Keratinocyte (primary cell): ENCODE results near the gene ANO7. TPM values are rescaled to one million over a fixed set of nuclear protein-coding genes. Genes with fewer than 3 reads are reported as not detected.

Experiments used
- DNase-seq: peaks from one replicate; pipeline ENCODE4 v3.0.0-alpha.2; 2011; ENCODE audit warnings: low read depth, missing footprints, low spot score
- FAIRE-seq: peaks from 2 replicates; lab custom pipeline; 2011; peaks lifted over from hg19 to GRCh38; lab: Jason Lieb, UNC
- H2AFZ ChIP-seq: 2 replicates; pipeline ENCODE4 v1.6.0; 2012; ENCODE audit warnings: low read length, control low read depth, inconsistent platforms; ENCODE audit not compliant: control insufficient read depth
- H3K27ac ChIP-seq: 2 replicates; pipeline ENCODE4 v1.5.1; 2011; ENCODE audit warnings: low read length; ENCODE audit not compliant: control insufficient read depth, insufficient read depth
- H3K27me3 ChIP-seq: 3 replicates; pipeline ENCODE4 v1.6.0; 2011; ENCODE audit warnings: low read length; ENCODE audit not compliant: control insufficient read depth, insufficient read depth; ENCODE audit errors: extremely low read depth
- H3K36me3 ChIP-seq, 2 experiments: 2 replicates in 1 of 2; 3 replicates in 1 of 2; pipeline ENCODE4 v1.5.1; 2011; ENCODE audit warnings: low read length in 2 of 2, mild to moderate bottlenecking in 1 of 2; ENCODE audit not compliant: control insufficient read depth in 2 of 2, insufficient read depth in 2 of 2; ENCODE audit errors: extremely low read depth in 1 of 2
- H3K4me1 ChIP-seq: 3 replicates; pipeline ENCODE4 v1.5.1; 2011; ENCODE audit warnings: low read length; ENCODE audit not compliant: control insufficient read depth, insufficient read depth; ENCODE audit errors: extremely low read depth
- H3K4me2 ChIP-seq: 3 replicates; pipeline ENCODE4 v1.6.0; 2011; ENCODE audit warnings: low read depth, low read length; ENCODE audit not compliant: control insufficient read depth, insufficient read depth; ENCODE audit errors: extremely low read depth
- H3K4me3 ChIP-seq, 3 experiments: fragments of 200-600 bp in 1 of 3; sonication (generic) in 1 of 3; 2 replicates in 2 of 3; 3 replicates in 1 of 3; pipeline ENCODE4 v1.5.1; 2011 to 2016; ENCODE audit warnings: low read length in 3 of 3, mild to moderate bottlenecking in 3 of 3, control low read depth in 2 of 3, inconsistent platforms in 1 of 3, low read depth in 1 of 3, mixed read lengths in 1 of 3, mixed run types in 1 of 3, moderate library complexity in 1 of 3; ENCODE audit not compliant: control insufficient read depth in 2 of 3, insufficient read depth in 2 of 3; ENCODE audit errors: extremely low read depth in 1 of 3
- H3K79me2 ChIP-seq: 2 replicates; pipeline ENCODE4 v1.6.0; 2012; ENCODE audit warnings: low read length; ENCODE audit not compliant: control insufficient read depth, insufficient read depth
- H3K9ac ChIP-seq: 3 replicates; pipeline ENCODE4 v1.6.0; 2011; ENCODE audit warnings: low read length; ENCODE audit not compliant: control insufficient read depth, insufficient read depth; ENCODE audit errors: extremely low read depth
- H3K9me1 ChIP-seq: 3 replicates; pipeline ENCODE4 v1.6.0; 2011; ENCODE audit warnings: low read length; ENCODE audit not compliant: control insufficient read depth, insufficient read depth; ENCODE audit errors: extremely low read depth
- H3K9me3 ChIP-seq: 2 replicates; pipeline ENCODE4 v1.5.1; 2012; ENCODE audit warnings: low read depth, low read length; ENCODE audit not compliant: control insufficient read depth
- H4K20me1 ChIP-seq: 3 replicates; pipeline ENCODE4 v1.6.0; 2011; ENCODE audit warnings: low read length; ENCODE audit not compliant: control insufficient read depth, insufficient read depth; ENCODE audit errors: extremely low read depth
- CTCF ChIP-seq, 3 experiments: IDR thresholded peaks in 1 of 3; conservative IDR thresholded peaks in 1 of 3; optimal IDR thresholded peaks in 1 of 3; 2 replicates in 2 of 3; 3 replicates in 1 of 3; pipeline versions ENCODE3 to v1.5.1; 2011; ENCODE audit warnings: low read length in 3 of 3, mild to moderate bottlenecking in 3 of 3, moderate library complexity in 2 of 3, control low read depth in 1 of 3, inconsistent platforms in 1 of 3; ENCODE audit not compliant: insufficient read depth in 2 of 3; ENCODE audit errors: extremely low read depth in 1 of 3
- EZH2 ChIP-seq: IDR thresholded peaks from one replicate; pipeline ENCODE4 v1.6.1; 2012; ENCODE audit warnings: inconsistent platforms, mild to moderate bottlenecking, low read length, moderate library complexity
- dilution Hi-C: fragments of 300-500 bp; cut with MboI; formaldehyde crosslinking; loops from one replicate; pipeline ENCODE4 v1.7.0; 2020; ENCODE audit warnings: low sequenced_read_pairs; ENCODE audit not compliant: extremely low pct_ligation_motif_present
- polyA plus RNA-seq, 5 experiments: library from polyadenylated mRNA; depleted of rRNA in 3 of 5; stranded (reverse) in 3 of 5; stranded (forward) in 1 of 5; unstranded in 1 of 5; fragments of >200 nt; gene quantifications; 1 replicate in 1 of 5; 2 replicates in 3 of 5; 3 replicates in 1 of 5; pipeline versions ENCODE4 v1.2.1 to v1.2.3, GENCODE V29; 2011 to 2012; ENCODE audit warnings: missing spikeins in 2 of 5, low read depth in 1 of 5, low replicate concordance in 1 of 5

The ANO7 gene
- polyA plus RNA-seq, 1 donor (not counting 4 experiments of a cell fraction or from before 2014, with no cell fraction given), result 0.14 TPM

- Histone ChIP-seq H3K4me3 (no peak overlapping the region), H4K20me1 (no peaks in the 10 kb centered on the region), H2AFZ (no peak overlapping the region), H3K9ac (no peak overlapping the region), H3K27ac (no peak overlapping the region), H3K36me3 (no peaks in the 10 kb centered on the region), H3K9me3 (no peaks in the 10 kb centered on the region), H3K79me2 (no peaks in the 10 kb centered on the region), H3K9me1 (no peaks in the 10 kb centered on the region), H3K27me3 (peaks cover 40% of the 10 kb centered on the region), H3K4me2 (no peak overlapping the region), H3K4me1 (no peaks in the 10 kb centered on the region)
- DNase-seq (no peak), FAIRE-seq (no peak)
- no peak for TF ChIP-seq CTCF (optimal IDR thresholded peaks at IDR 0.05 in 1 of 3, IDR thresholded peaks at IDR 0.05 in 1 of 3, conservative IDR thresholded peaks at IDR 0.05 in 1 of 3; ENCODE audit: extremely low read depth in 1 of 3, insufficient read depth in 2 of 3, low read length in 3 of 3)
- TF ChIP-seq EZH2, result no peak
- dilution Hi-C loops, result no loop called here
Measured at GRCh38 chr2:241216211-241216761, 27.8 kb downstream of the ANO7 start.

GRCh38 chr2:241217320-241218031 lies 29.0 kb downstream of the ANO7 start:
- Histone ChIP-seq H3K4me1 (no peaks in the 10 kb centered on the region), H3K27ac (no peak overlapping the region), H3K79me2 (no peaks in the 10 kb centered on the region), H3K9ac (peak overlapping the region; percentile 22), H2AFZ (peak overlapping the region; percentile 82), H3K4me3 (peak overlapping the region; percentile 13 to 36 (median 18)), H3K36me3 (no peaks in the 10 kb centered on the region), H4K20me1 (no peaks in the 10 kb centered on the region), H3K4me2 (peak overlapping the region; percentile 75), H3K9me3 (no peaks in the 10 kb centered on the region), H3K9me1 (no peaks in the 10 kb centered on the region), H3K27me3 (peaks cover 35% of the 10 kb centered on the region)
- dilution Hi-C loops, result no loop called here
- no peak for FAIRE-seq
- peak; percentile 25 for DNase-seq
- TF ChIP-seq CTCF (optimal IDR thresholded peaks at IDR 0.05 in 1 of 3, IDR thresholded peaks at IDR 0.05 in 1 of 3, conservative IDR thresholded peaks at IDR 0.05 in 1 of 3; ENCODE audit: extremely low read depth in 1 of 3, insufficient read depth in 2 of 3, low read length in 3 of 3) (no peak), EZH2 (no peak)
